GM10847 (cell line): ENCODE results near the gene ZSCAN10.

Experiments used
- POLR2A ChIP-seq: IDR thresholded peaks from 2 replicates; pipeline ENCODE4 v1.6.1; 2011; ENCODE audit not compliant: insufficient read length; ENCODE audit errors: extremely low read depth

The ZSCAN10 gene

GRCh38 chr16:3138342-3138741 is 39.2 kb upstream of the ZSCAN10 start:
- TF ChIP-seq POLR2A, result no peak

- no peak for TF ChIP-seq POLR2A
These were observed 38.2 kb upstream of the ZSCAN10 start for GRCh38 chr16:3137267-3137666.

- TF ChIP-seq POLR2A, result peak; percentile 50
These were observed 36.1 kb upstream of the ZSCAN10 start for GRCh38 chr16:3135126-3135715.

GRCh38 chr16:3134338-3135125 is 35.4 kb upstream of the ZSCAN10 start, which contains the start of gene ZNF213:
TSS of gene ZNF213 (plus strand) at chr16:3135029. CDS start at chr16:3137281, 2,252 bp downstream.
- no peak for TF ChIP-seq POLR2A

- TF ChIP-seq POLR2A, result no peak
These were observed 34.8 kb upstream of the ZSCAN10 start for GRCh38 chr16:3133844-3134243.

- no peak for TF ChIP-seq POLR2A
These were observed 32.8 kb upstream of the ZSCAN10 start for GRCh38 chr16:3131755-3132377.

GRCh38 chr16:3129137-3130131 is 30.3 kb upstream of the ZSCAN10 start:
- peak; percentile 20 for TF ChIP-seq POLR2A

- no peak for TF ChIP-seq POLR2A
These were observed 28.7 kb upstream of the ZSCAN10 start for GRCh38 chr16:3127745-3128144.

GRCh38 chr16:3123986-3124886 is 25.1 kb upstream of the ZSCAN10 start:
- peak; percentile 51 for TF ChIP-seq POLR2A

- TF ChIP-seq POLR2A, result no peak
These were observed 24.0 kb upstream of the ZSCAN10 start for GRCh38 chr16:3122926-3123570.

- TF ChIP-seq POLR2A, result no peak
These were observed 22.9 kb upstream of the ZSCAN10 start for GRCh38 chr16:3121851-3122467.

- no peak for TF ChIP-seq POLR2A
These were observed 21.3 kb upstream of the ZSCAN10 start for GRCh38 chr16:3120435-3120834.

- TF ChIP-seq POLR2A, result no peak
These were observed 20.8 kb upstream of the ZSCAN10 start for GRCh38 chr16:3119701-3120408.

GRCh38 chr16:3119286-3119685 is 20.2 kb upstream of the ZSCAN10 start:
- TF ChIP-seq POLR2A, result no peak
